Measurements from ENCODE around the gene MPDU1. TPM values are rescaled to one million over a fixed set of nuclear protein-coding genes. Genes with fewer than 3 reads are reported as not detected.
"Not testable (repeated sequence)": the region's sequence is repeated elsewhere in the genome, so short reads cannot be mapped to it uniquely, and the experiment has no call there.

The MPDU1 gene
- total RNA-seq, 1 experiment from 2014 or later: 149 TPM

DNA sequence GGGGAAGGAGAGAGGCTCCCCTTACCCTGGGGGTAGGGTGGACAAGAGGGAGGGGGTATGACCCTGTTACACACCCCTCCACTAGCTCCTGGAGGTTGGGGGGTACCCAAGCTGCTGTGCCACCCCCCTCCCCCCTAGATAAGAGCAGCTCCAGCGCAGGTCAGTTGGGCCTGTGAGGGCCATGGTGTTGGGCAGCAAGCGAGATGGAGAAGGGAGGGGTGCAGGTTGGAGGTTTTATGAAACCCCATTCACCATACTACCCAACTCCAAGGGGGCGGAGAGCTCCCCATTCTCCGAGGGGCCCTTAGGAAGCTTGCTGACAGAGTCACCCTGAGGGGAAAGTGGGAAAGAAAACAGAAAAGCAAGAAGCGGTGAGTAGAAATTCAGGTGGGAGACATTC, 7.9 kb downstream of the MPDU1 start:
- DNase-seq (ENCODE audit: low spot score): no peak
- H3K9me3 ChIP-seq (ENCODE audit: low read depth, low read length, poor library complexity, severe bottlenecking): no peaks in the 10 kb centered on the region
- no peak overlapping the region for H3K27ac ChIP-seq (ENCODE audit: low read depth, low read length, poor library complexity, severe bottlenecking)
- no peaks in the 10 kb centered on the region for H3K4me1 ChIP-seq (ENCODE audit: insufficient read depth, low read length, poor library complexity, severe bottlenecking)
- CTCF ChIA-PET: no interaction called here
- H3K36me3 ChIP-seq (ENCODE audit: insufficient read depth, low read length, poor library complexity, severe bottlenecking): peaks cover 88% of the 10 kb centered on the region
- TF ChIP-seq, protein P1, sequence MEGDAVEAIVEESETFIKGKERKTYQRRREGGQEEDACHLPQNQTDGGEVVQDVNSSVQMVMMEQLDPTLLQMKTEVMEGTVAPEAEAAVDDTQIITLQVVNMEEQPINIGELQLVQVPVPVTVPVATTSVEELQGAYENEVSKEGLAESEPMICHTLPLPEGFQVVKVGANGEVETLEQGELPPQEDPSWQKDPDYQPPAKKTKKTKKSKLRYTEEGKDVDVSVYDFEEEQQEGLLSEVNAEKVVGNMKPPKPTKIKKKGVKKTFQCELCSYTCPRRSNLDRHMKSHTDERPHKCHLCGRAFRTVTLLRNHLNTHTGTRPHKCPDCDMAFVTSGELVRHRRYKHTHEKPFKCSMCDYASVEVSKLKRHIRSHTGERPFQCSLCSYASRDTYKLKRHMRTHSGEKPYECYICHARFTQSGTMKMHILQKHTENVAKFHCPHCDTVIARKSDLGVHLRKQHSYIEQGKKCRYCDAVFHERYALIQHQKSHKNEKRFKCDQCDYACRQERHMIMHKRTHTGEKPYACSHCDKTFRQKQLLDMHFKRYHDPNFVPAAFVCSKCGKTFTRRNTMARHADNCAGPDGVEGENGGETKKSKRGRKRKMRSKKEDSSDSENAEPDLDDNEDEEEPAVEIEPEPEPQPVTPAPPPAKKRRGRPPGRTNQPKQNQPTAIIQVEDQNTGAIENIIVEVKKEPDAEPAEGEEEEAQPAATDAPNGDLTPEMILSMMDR (conservative IDR thresholded peaks at IDR 0.05; ENCODE audit: low read depth, low read length): no peak
- TF ChIP-seq EZH2 (IDR thresholded peaks at IDR 0.05; ENCODE audit: borderline replicate concordance, low read depth, low read length, poor library complexity, severe bottlenecking): no peak
- no TSS peak for BruUV-seq (replicated peaks)
- intact Hi-C loops (cut with micrococcal nuclease; ENCODE audit: unreplicated experiment): no loop called here
- H3K27me3 ChIP-seq (replicated peaks; ENCODE audit: insufficient read depth, low read depth, low read length, poor library complexity): no peaks in the 10 kb centered on the region
- no peak overlapping the region for H3K4me3 ChIP-seq (ENCODE audit: low read depth, low read length, poor library complexity, severe bottlenecking)
- POLR2A ChIA-PET (ENCODE audit: low non-redundant PET): interaction anchor here (0.6 kb wide), 1 partner anchor 59 kb away, joined by 4 read pairs; the partner anchor contains the start of gene ATP1B2

DNA sequence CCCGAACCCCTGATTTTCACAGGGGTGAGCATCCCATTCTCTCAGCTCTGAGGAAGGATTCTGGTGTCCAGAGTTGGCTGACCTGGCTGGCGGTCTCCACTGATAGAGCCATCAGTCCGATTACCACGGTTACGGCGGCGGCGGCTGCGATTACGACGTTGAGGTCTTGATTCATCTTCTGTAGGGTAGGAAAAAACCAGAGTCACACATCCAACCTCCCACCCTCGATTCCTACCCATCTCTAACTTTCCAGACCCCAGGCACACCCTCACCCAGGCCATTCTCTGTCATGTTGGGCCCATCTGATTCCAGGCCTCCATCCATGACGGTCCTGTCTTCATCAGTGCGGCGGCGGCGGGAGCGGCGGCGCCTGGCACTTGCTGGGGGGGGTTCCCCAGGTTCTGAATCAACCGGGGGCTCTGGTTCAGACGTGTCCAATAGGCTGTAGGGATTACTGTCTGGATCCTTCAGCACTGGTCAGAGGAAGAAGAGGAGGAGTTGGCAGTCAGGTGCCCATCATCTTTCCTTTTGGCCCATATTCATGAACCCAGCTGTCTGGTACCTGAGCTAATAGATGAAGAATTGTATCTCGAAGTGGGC, 8.9 kb downstream of the MPDU1 start:
- Histone ChIP-seq H3K4me1 (ENCODE audit: insufficient read depth, low read length, poor library complexity, severe bottlenecking) (no peaks in the 10 kb centered on the region), H3K9me3 (ENCODE audit: low read depth, low read length, poor library complexity, severe bottlenecking) (no peaks in the 10 kb centered on the region), H3K36me3 (ENCODE audit: insufficient read depth, low read length, poor library complexity, severe bottlenecking) (peaks cover 87% of the 10 kb centered on the region), H3K27ac (ENCODE audit: low read depth, low read length, poor library complexity, severe bottlenecking) (no peak overlapping the region), H3K27me3 (replicated peaks; ENCODE audit: insufficient read depth, low read depth, low read length, poor library complexity) (no peaks in the 10 kb centered on the region), H3K4me3 (ENCODE audit: low read depth, low read length, poor library complexity, severe bottlenecking) (no peak overlapping the region)
- TF ChIP-seq, protein P1 (conservative IDR thresholded peaks at IDR 0.05; ENCODE audit: low read depth, low read length): no peak
- TF ChIP-seq EZH2 (IDR thresholded peaks at IDR 0.05; ENCODE audit: borderline replicate concordance, low read depth, low read length, poor library complexity, severe bottlenecking): no peak
- CTCF ChIA-PET: no interaction called here
- no peak for DNase-seq (ENCODE audit: low spot score)
- intact Hi-C loops (cut with micrococcal nuclease; ENCODE audit: unreplicated experiment): no loop called here
- POLR2A ChIA-PET (ENCODE audit: low non-redundant PET): no interaction called here
- BruUV-seq (replicated peaks): TSS peak; percentile 55

DNA sequence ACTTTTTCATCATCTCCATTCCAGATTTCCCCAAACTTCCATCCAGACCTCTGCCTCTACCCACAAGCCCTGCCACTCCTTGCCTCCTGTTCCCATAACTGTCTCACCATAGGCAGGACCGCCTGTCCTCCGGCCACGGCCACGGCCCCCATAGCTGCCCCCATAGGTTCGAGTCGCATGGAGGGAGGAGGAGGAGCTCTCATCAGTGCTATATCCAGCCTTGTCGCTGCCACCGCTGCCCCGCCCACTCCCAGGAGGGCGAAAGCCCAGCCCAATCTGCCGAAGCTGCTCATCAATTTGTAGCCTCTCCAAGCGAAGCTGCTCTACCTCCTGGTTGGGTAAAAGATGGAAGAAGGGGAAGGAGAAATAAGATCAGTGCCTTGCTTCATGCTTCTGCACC, 9.6 kb downstream of the MPDU1 start:
- H3K4me3 ChIP-seq (ENCODE audit: low read depth, low read length, poor library complexity, severe bottlenecking): no peak overlapping the region
- H3K4me1 ChIP-seq (ENCODE audit: insufficient read depth, low read length, poor library complexity, severe bottlenecking): no peaks in the 10 kb centered on the region
- no peak overlapping the region for H3K27ac ChIP-seq (ENCODE audit: low read depth, low read length, poor library complexity, severe bottlenecking)
- TF ChIP-seq EZH2 (IDR thresholded peaks at IDR 0.05; ENCODE audit: borderline replicate concordance, low read depth, low read length, poor library complexity, severe bottlenecking): no peak
- TF ChIP-seq, protein P1 (conservative IDR thresholded peaks at IDR 0.05; ENCODE audit: low read depth, low read length): no peak
- H3K36me3 ChIP-seq (ENCODE audit: insufficient read depth, low read length, poor library complexity, severe bottlenecking): peaks cover 80% of the 10 kb centered on the region
- BruUV-seq (replicated peaks): no TSS peak
- no peak for DNase-seq (ENCODE audit: low spot score)
- H3K9me3 ChIP-seq (ENCODE audit: low read depth, low read length, poor library complexity, severe bottlenecking): no peaks in the 10 kb centered on the region
- intact Hi-C loops (cut with micrococcal nuclease; ENCODE audit: unreplicated experiment): no loop called here
- no peaks in the 10 kb centered on the region for H3K27me3 ChIP-seq (replicated peaks; ENCODE audit: insufficient read depth, low read depth, low read length, poor library complexity)
- ChIA-PET CTCF (no interaction called here), POLR2A (ENCODE audit: low non-redundant PET) (no interaction called here)

DNA sequence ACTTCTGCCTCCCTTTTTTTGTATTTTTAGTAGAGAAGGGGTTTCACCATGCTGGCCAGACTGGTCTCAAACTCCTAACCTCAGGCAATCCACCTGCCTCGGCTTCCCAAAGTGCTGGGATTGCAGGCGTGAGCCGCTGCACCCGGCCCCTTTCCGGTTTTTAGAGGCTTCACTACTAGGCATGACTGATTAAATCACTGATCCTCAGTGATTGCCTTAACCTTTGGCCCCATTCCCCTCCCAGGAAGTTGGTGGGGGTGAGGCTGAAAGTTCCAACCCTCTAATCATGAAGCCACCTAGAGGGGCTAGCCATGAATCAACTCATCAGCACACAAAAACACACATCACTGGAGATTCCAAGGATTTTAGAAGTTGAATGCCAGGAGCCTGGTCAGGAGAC, 13.9 kb downstream of the MPDU1 start:
- not testable (repeated sequence) for BruUV-seq (replicated peaks); H3K4me3 ChIP-seq (ENCODE audit: low read depth, low read length, poor library complexity, severe bottlenecking)

More for the DNA sequence above, 13.9 kb downstream of the MPDU1 start:
- H3K4me1 ChIP-seq (ENCODE audit: insufficient read depth, low read length, poor library complexity, severe bottlenecking); H3K9me3 ChIP-seq (ENCODE audit: low read depth, low read length, poor library complexity, severe bottlenecking); DNase-seq (ENCODE audit: low spot score); POLR2A ChIA-PET (ENCODE audit: low non-redundant PET); CTCF ChIA-PET; intact Hi-C loops (cut with micrococcal nuclease; ENCODE audit: unreplicated experiment); H3K27ac ChIP-seq (ENCODE audit: low read depth, low read length, poor library complexity, severe bottlenecking); H3K27me3 ChIP-seq (replicated peaks; ENCODE audit: insufficient read depth, low read depth, low read length, poor library complexity): not testable (repeated sequence)
- peaks cover 86% of the 10 kb centered on the region for H3K36me3 ChIP-seq (ENCODE audit: insufficient read depth, low read length, poor library complexity, severe bottlenecking)
